Activated CD8-positive, alpha-beta memory T cell treated with anti-CD3 and anti-CD28 coated beads for 36 hours (primary cell): ENCODE measurements around the gene HS6ST3. TPM values are rescaled to one million over a fixed set of nuclear protein-coding genes. Genes with fewer than 3 reads are reported as not detected.
"Not testable (repeated sequence)": the region's sequence is repeated elsewhere in the genome, so short reads cannot be mapped to it uniquely, and the experiment has no call there.

Experiments
- CTCF ChIA-PET: fragments of 350-600 bp; sonication (Branson Sonifier 250); formaldehyde crosslinking; loops from one replicate; lab custom pipeline; 2021; ENCODE audit warnings: antibody characterized with exemption; lab: Charles Lee
- POLR2A ChIA-PET: fragments of 350-600 bp; sonication (Branson Sonifier 250); formaldehyde crosslinking; loops from one replicate; lab custom pipeline; 2021; ENCODE audit warnings: antibody characterized with exemption; lab: Charles Lee
- total RNA-seq, 2 experiments: library from RNA; stranded (reverse); gene quantifications; one replicate each; pipeline ENCODE4 v1.2.3, GENCODE V29; 2021

The HS6ST3 gene
- total RNA-seq, 2 experiments from 2014 or later: not detected

DNA sequence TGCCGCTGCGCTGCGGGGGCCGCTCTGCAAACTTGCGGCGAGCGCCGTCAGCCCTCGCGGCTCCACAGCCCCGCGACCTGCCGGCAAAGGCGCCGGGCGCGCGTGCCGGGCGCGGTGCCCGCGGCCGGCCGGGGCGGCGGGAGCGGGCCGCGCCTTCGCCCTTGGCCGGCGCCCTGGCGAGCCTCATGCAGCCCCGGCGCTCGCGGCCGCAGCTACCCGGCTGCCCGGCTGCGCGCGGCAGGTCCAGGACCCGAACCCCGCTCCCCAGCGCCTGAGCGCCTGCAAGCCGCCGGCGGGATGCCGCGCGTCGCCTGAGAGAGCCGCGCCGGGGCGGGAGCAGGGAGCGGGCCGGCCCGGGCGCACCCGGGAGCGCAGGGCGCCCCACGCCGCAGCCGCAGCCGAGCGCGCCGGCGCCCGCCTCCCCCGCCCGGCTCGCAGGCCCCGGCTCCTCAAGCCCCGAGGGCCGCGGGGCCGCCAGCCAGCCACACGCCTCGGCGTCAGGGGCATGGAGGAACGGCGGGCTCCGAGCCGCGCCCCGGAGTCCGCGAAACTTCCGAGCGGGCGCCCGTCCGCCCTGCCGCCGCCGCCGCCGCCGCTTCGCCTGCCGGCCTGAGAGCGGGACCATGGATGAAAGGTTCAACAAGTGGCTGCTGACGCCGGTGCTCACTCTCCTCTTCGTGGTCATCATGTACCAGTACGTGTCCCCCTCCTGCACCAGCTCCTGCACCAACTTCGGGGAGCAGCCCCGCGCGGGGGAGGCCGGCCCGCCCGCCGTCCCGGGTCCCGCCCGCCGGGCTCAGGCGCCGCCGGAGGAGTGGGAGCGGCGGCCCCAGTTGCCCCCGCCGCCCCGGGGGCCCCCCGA is 564 bp downstream of the HS6ST3 start:
- CTCF ChIA-PET: no interaction called here
- POLR2A ChIA-PET: no interaction called here

DNA sequence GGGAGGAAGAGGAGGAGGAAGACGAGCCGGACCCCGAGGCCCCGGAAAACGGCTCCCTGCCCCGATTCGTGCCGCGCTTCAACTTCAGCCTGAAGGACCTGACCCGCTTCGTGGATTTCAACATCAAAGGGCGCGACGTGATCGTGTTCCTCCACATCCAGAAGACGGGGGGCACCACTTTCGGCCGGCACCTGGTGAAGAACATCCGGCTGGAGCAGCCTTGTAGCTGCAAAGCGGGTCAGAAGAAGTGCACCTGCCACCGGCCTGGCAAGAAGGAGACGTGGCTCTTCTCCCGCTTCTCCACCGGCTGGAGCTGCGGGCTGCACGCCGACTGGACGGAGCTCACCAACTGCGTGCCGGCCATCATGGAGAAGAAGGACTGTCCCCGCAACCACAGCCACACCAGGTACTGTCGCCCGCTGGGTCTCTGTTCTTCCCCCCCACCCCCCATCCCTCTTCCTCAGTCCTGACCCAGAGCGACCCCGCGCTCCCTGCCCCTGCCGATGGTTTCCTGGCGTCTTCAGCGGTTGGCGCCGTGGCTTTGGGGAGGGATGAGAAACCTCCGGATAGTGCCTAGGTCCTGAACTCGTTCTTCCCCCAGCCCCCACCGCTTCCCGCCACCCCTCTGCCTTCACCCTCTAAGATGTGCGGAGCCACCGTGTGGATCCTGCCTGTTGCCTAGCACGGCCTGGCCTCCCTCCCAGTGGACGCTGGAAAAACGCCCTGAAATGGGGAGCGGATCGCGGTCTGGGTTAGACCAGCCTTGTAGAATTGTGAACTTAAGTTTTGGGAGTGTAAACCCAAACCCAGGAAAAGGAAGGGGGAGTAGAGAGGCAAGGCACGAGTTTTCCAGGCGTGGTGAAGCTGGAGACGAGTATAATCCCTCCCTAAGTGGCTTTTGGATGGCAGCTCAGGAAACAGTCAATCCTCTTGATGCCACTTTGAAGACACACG is 1.5 kb downstream of the HS6ST3 start:
- ChIA-PET CTCF (no interaction called here), POLR2A (no interaction called here)

DNA sequence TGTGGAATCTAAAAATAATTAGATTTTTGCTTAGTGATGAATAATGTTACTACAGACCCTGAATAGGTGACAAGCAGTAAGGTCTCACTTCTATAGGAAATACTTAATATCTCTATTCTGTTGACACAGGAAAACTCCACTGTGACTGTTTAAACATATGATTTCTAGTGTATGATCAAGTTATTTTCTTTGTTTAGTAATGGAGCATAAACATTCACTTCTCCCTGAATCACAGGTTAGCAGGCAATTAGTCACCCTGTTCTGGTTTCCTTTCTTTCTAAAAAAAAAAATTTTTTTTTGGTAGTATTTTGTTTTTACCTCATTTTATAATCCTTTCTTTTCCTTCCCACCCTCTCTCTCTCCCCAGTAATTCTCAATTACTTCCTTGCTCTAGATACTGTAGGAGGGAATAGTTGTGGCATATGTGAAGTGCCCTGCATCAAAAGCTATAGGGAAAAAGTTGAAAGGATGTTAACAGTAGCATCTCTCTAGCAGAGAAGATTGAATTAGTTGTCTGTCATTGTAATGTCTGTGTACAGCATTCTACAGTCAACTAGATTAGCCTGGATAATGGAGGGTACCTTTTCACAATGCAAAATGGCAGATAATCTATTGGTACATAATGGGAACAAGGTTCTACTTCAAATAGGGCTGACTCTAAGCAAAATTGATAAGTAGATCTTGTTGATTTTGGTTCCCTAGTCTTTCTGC is 3.5 kb downstream of the HS6ST3 start:
- POLR2A ChIA-PET: no interaction called here
- CTCF ChIA-PET: no interaction called here

DNA sequence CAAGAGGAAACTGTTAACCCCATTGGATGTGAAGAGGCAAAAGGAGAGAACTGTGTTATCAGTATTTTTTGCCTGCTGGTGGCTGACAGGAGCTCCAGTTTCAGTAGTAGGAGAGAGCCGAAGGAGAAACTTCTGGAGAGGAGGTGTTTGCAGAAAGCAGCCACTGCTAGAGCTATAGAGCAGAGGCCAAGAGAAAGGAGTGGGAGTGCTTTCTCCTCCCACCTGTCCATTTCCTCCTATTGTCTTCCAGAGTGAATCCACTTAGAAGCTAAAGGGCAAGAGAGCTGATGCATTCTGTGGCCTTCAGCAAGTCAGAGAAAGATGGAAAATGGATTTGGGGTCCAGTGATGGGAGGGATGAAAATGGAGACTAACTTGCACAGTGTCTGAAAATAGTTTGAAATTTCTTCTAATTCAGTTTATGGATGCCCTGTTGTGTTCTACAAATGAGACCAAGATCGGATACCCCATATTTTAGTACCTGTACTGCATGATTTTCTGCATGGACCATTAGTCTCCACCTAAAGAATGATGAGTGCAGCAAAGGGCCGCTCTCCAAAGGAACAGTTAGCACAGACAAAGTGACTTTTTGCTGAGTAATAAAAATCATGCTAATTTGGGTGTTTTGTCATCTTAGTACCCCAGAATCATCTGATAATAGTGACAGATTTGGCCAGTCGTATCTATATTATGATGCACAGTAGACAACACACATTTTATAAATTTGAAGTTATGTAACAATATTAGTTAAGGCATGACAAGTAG is 10.7 kb downstream of the HS6ST3 start:
- POLR2A ChIA-PET: no interaction called here
- CTCF ChIA-PET: no interaction called here

GRCh38 chr13:96104516-96104915 is 14.6 kb downstream of the HS6ST3 start:
- ChIA-PET POLR2A (no interaction called here), CTCF (no interaction called here)

DNA sequence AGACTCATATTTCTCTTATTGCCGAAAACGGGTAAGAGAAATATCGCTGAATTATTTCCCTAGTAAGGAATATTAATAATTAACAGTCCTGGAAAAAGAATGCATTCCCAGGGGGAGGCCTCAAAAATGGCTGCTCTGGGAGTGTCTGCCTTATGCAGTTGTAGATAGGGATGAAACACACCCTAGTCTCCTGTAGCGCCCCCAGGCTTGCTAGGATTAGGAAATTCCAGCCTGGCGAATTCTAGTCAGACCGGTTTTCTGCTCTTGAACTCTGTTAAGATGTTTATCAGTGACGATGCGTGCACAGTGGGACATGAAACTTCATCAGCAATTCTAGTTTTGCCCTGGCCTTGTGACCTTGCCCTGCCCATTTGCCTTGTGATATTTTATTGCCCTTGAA is 18.2 kb downstream of the HS6ST3 start:
- CTCF ChIA-PET: not testable (repeated sequence)

DNA sequence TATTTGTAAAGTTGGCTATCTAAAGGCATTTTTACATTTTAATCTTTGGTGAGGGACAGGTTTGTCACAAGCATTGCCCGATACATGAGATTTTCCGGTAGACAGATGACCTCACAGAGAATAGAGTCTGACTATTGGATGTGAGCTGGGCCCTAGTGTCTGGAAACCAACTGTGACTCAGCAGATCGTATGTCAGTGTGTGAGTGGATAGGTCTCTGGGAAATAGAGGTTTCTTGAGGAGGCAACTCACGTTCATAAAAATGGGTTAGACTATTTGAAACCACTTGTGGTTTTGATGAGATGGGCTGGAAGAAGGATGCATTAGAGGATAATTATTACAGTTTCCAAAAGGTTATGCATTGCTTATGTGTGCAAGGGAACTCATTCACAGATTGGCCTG is 19.2 kb downstream of the HS6ST3 start:
- ChIA-PET POLR2A (no interaction called here), CTCF (no interaction called here)

More for the DNA sequence above, 18.2 kb downstream of the HS6ST3 start:
- POLR2A ChIA-PET: not testable (repeated sequence)

DNA sequence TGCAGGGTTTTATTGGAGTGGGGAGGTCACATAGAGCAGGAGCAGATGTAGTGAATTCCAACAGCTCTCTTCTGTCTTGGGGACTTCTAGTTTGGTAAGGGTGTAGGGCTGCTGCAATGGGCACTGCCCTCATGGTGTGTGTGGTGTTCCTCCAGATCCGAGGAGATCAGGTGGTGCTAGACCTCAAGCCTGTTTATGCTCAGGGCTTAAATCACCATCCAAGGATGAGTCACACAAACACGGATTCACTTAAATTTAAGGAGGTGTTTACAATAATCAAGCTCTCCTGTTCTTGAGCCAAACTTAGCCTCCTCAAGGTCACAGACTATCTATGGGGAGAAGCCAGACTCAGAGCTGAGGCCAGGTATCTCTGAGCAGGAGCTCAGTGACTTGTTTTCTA is 23.0 kb downstream of the HS6ST3 start:
- POLR2A ChIA-PET: no interaction called here
- CTCF ChIA-PET: interaction anchor here (0.6 kb wide), 1 partner anchor 9 kb away, joined by 3 read pairs; no protein-coding TSS in a partner anchor

DNA sequence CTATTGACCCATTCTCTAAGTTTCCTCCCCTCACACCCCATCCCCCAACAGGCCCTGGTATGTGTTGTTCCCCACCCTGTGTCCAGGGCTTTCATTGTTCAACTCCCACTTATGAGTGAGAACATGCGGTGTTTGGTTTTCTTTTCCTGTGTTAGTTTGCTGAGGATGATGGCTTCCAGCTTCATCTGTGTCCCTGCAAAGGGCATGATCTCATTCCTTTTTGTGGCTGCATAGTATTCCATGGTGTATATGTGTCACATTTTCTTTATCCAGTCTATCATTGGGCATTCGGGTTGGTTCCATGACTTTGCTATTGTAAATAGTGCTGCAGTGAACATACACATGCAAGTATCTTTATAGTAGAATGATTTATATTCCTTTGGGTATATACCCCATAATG is 25.5 kb downstream of the HS6ST3 start:
- CTCF ChIA-PET: not testable (repeated sequence)

GRCh38 chr13:96119921-96120320 is 30.0 kb downstream of the HS6ST3 start:
- CTCF ChIA-PET: no interaction called here

More for the DNA sequence above, 25.5 kb downstream of the HS6ST3 start:
- POLR2A ChIA-PET: not testable (repeated sequence)

GRCh38 chr13:96130818-96131340 is 41.0 kb downstream of the HS6ST3 start:
- POLR2A ChIA-PET: no interaction called here
- CTCF ChIA-PET: no interaction called here

More at GRCh38 chr13:96119921-96120320, 30.0 kb downstream of the HS6ST3 start:
- POLR2A ChIA-PET: no interaction called here

DNA sequence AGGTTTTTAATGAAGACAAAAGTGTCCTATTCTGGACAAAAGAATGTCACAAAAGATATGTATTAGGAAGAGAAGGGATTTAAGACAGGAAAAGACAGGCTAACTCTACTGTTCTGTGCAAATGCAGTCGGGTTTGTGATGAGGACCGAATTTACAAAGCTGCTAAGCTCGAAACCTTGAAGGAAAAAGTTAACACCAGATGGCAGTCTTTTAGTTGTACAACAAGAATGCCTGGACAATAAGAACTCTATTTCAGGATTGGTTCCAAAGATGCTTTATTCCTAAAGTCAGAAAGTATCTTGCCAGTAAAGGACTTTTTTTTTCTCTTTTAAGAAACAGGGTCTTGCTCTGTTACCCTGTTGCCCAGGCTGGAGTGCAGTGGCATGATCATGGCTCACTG is 51.1 kb downstream of the HS6ST3 start:
- ChIA-PET POLR2A (no interaction called here), CTCF (no interaction called here)

- POLR2A ChIA-PET: no interaction called here
- CTCF ChIA-PET: no interaction called here
Measured at GRCh38 chr13:96159725-96160124, 69.8 kb downstream of the HS6ST3 start.

DNA sequence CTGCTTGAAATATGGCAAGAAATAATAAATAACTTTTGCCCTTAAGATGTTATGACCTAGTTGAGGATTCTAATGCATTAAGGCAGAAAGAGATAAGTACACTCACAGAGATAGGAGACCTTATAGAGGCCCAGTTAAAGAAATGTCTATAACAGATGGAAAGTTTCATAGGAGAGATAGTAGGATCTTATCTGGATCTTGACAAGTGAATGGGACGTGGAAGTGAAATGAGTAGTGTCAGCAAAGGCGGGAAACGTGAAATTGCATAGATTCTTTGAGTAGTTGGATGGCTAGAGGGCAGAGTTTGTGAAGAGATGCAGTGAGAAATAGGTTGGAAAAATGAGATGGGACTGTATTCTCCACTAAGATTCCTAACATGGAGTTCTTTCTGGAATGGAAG is 71.2 kb downstream of the HS6ST3 start:
- POLR2A ChIA-PET: no interaction called here
- CTCF ChIA-PET: no interaction called here

- ChIA-PET POLR2A (no interaction called here), CTCF (no interaction called here)
Measured at GRCh38 chr13:96165840-96166239, 75.9 kb downstream of the HS6ST3 start.

DNA sequence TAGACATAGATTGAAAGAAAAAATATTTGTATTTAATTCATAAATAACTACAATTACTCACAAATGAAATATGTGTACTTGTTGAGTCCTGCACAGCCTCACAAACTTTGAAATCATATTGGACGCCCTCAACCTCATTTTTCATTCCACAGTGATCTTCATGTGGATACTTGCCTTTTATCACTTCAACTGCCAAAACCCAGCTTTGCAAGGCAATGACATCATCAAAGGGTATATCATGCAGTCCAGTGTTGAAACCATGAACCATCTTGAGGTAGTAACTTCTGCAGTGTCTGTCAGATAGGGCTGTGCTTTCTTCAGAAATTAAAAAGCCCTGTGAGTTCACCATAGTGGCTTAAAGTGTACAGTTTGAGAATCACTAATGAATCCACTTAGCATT is 82.2 kb downstream of the HS6ST3 start:
- ChIA-PET CTCF (no interaction called here), POLR2A (no interaction called here)

- POLR2A ChIA-PET: no interaction called here
- CTCF ChIA-PET: no interaction called here
Measured at GRCh38 chr13:96178759-96179158, 88.9 kb downstream of the HS6ST3 start.

GRCh38 chr13:96179309-96179708 is 89.4 kb downstream of the HS6ST3 start:
- ChIA-PET CTCF (no interaction called here), POLR2A (no interaction called here)

DNA sequence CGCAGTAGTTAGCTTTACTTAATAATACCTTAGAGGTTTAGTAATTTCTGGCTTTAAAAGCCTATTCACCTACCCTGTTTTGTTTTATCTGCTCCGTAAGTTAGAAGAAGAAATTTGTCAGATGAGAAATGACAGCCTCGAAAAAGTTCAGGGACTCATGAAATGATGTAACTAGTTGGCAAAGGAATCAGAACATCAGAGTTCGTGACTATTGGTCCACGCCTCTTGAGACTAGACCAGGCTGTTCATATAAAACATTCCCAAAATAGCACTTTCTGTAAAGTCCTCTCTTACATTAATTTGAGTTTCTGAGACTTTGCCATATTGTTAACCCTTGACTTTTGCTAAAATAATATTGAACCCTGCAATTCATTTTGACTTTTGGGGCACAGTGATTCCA is 92.0 kb downstream of the HS6ST3 start:
- CTCF ChIA-PET: no interaction called here
- POLR2A ChIA-PET: no interaction called here
